HUDEP-2 (cell line): ENCODE data around the gene DNAAF2.

Source experiments
- DNase-seq, 76 experiments: peaks; one replicate each; lab custom pipeline; 2025; ENCODE audit not compliant: unreplicated experiment in 76 of 76; lab: John Stamatoyannopoulos, UW

The DNAAF2 gene

DNA sequence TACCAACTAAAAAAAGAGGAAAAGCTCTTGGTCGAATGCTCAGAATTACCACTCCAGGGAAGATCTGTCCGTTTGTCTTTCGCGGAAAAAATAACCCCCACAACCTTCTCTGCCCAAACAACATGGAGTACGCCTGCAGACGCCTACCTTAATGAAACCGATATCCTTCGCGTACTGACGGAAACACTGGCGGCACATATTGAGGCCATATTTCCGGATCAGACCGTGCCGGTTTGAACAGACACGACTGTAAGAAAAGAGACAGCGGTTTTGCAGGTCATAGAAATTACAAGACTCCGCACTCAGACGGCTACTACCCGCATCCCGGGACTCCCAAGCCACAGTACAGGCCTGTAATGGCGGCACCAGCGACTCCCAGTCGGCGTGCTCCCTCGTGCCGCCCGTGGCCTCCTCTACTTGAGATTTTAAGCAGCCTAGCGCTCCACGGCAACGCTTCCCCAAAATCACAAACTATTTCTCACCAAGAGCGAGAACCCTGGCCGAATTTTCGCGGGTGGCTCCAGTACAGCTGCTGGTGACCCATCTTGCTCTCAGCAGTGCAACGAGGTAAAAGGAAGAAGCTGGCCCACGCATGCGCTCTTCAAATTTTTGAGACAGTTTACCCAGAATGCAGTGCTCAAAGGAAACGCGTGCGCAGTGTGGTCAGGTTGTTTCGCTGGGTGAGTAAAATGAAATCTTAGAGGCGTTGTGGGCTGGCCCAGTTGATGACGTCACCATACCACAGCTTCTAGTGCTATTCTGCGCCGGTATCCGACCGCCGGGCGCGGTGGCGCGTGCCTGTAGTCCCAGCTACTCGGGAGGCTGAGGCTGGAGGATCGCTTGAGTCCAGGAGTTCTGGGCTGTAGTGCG lies 49.0 kb downstream of the DNAAF2 start, which contains the start of gene RPS29:
Gene RPS29, minus strand, starts transcription at position 578 of the 870 bp plus-strand sequence. Its CDS starts 34 bp downstream, at position 544.
- DNase-seq, result peak; percentile 79 to 99 (median 96)

DNA sequence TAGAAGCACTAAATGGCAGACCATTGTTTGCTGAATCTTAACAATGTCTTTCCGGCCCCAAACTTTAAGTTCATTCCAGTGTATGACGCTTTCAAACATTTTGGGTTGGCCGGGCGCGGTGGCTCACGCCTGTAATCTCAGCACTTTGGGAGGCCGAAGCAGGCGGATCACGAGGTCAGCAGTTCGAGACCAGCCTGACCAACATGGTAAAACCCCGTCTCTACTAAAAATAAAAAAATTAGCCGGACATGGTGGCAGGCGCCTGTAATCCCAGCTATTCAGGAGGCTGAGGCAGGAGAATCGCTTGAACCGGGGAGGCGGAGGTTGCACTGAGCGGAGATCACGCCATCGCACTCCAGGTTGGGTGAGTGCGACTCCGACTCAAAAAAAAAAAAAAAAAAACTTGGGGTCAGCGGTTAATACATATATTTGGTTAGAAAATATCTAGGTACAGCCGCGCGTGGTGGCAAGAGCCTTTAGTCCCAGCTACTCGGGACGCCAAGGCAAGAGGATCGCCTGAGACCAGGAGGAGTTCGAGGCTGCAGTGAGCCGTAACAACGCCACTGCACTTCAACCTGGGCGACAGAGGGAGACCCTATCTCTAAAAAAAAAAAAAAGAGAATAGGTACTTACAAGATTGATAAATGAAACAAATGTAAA lies 49.9 kb downstream of the DNAAF2 start:
- DNase-seq, result peak in 11 of 76 experiments; percentile 10 to 32 (median 25)

DNA sequence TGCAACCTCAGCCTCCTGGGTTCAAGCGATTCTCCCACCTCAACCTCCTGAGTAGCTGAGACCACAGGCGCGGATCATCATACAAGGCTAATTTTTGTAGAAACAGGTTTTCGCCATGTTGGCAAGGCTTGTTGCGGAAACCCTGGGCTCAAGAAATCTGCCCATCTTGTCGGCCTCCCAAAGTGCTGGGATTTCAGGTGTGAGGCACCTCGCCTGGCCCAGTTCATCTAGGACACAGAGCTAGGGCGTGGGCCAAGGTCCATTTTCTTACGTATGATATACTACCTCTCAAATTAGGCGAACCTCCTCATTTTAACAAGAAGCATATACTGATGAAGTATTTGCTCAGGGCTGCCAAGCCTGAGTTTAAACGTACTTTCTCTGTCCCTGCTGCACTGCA lies 51.0 kb downstream of the DNAAF2 start:
- no peak for DNase-seq

DNA sequence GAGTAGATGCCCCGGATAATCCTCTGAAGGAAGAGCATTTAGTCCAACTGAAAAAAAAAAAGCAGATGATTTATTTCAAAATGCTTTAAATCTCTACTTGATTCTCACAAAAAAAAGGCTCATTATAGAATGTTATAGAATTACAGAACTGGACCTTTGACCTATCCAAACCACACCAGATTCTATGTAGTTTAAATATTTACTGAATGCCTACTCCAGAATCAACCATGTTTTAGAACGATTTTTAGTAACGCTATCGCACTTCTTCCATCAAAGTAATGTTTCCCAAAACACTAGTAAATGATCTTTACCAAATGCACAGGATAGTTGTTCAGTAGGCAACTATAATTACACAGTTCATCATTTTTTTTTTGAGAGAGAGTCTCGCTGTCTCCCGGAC lies 51.4 kb downstream of the DNAAF2 start:
- DNase-seq, result no peak

DNA sequence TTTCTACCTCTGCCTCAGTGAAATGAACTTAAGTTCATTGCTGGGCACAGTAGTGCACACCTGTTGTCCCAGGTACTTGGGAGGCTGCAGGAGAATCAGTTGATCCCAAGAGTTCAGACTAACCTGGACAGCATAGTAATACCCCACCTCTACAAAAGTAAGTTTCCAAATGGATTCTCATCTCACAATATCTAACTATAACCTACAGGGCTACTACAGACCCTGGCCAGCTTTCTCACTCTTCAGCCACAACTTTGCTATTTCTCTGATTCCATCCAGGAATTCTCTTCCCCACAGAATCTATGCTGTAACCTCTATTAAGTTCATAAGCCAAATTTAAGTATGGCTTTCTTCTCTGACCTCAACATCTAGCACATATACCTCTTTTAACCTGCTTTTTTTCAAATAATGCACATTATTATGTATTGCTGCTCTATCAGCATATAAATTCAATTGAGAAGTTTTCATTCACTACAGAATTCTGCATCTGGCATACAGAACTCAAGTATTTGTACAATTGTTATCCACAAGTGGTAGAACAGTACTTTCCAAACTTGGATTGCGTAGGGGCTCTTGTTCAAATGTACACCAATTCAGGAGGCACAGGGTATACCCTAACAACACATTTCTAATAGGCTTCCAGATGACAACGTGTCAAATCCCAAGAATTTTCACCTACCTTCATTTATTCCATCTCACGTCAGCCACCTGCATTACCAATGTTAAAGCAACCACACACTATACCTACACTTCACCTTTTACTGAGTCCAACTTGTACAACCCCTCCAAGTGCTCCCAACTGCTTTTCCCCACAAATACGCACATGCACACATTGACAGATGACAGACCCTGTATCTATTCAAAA lies 52.7 kb downstream of the DNAAF2 start:
- DNase-seq, result peak in 2 of 76 experiments; percentile 14 to 27

DNA sequence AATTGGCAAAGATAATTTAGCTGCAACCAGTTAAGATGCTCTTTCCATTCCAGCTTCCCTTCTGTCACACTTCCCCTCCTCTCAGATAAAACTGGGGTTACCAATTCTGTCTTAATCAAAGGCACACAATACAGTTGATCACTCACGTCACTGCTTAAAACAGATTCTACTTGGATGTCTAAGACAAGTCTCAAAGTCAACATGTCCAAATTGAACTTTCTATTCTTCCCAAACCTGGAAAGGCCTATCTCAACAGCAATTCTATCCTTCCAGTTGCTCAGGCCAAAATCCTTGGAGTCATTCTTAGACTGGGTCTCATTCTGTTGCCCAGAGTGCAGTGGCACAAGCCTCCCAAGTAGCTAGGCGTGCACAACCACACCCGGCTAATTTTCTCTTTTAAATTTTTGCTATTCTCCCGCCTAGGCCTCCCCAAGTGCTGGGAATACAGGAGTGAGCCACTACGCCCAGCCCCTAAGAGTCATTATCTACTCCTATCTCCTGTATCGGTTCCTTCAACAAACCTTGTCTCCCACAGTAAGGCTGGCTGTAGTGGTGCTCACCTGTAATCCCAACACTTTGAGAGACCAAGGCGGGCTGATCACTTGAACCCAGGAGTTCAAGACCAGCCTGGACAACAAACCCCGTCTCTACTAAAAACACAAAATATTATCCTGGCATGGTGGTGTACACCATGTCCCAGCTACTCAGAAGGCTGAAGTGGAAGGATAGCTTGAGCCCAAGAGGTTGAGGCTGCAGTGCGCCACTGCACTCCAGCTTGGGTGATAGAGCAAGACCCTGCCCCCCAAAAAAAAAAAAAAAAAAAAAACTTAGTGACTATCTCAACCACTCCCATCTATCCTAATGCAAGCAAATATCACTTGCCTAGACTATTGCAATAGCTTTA lies 53.6 kb downstream of the DNAAF2 start:
- DNase-seq, result peak in 2 of 76 experiments; percentile 16 to 37

DNA sequence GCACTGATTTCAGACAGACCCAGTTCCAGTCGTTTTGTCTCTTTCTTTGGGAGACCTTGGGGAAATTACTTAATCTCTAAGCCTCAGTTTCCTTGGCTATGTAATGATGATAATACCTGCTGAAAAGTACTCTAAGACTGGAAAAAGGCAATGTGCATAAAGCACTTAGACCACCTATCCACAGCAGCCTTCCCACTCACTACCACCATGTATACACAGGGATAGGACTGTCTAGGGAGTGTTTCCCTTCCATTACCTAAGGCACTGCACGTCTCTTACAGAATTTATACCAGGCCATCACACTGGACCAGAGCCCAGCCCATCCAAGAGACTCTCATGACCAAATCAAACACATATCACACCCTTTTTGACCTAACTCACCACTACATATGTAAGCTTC lies 55.2 kb downstream of the DNAAF2 start:
- DNase-seq, result no peak

DNA sequence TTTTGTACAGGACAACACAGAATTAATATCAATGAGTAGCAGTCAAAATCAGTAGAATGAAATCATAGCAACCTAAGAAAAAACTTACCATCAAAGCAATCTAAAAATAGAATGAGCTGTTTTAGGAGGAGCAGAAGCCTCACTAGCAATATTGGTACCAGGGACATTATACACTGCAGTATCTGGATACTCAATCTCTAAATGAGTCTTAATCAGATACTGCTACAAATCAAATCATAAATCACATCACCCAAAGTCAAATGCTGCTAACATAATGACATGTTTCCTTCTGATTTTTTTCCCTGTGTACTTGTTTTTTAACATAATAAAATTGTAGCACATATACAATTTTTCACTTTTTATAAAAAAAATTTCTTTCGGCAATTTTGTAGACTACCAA lies 56.9 kb downstream of the DNAAF2 start:
- no peak for DNase-seq
